Epithelial cell of proximal tubule (primary cell): ENCODE results near the gene OSBPL6. TPM values are rescaled to one million over a fixed set of nuclear protein-coding genes. Genes with fewer than 3 reads are reported as not detected.

Experiments
- DNase-seq: peaks from one replicate; pipeline ENCODE4 v3.0.0-alpha.2; 2011; ENCODE audit warnings: low read depth
- H3K4me3 ChIP-seq: 2 replicates; pipeline ENCODE4 v1.5.1; 2011; ENCODE audit warnings: low read depth, mild to moderate bottlenecking, low read length
- CTCF ChIP-seq: conservative IDR thresholded peaks from 2 replicates; pipeline ENCODE4 v1.5.1; 2012; ENCODE audit warnings: low read depth, mild to moderate bottlenecking, low read length
- total RNA-seq: library from RNA; depleted of rRNA; stranded (reverse); fragments of >200 nt; gene quantifications from 2 replicates; pipeline ENCODE4 v1.2.3, GENCODE V29; 2015

Gene OSBPL6
- total RNA-seq, 1 donor from 2014 or later, result 2.9 TPM

GRCh38 chr2:178304333-178304732 lies 110.0 kb downstream of the OSBPL6 start:
- no peak overlapping the region for H3K4me3 ChIP-seq
- no peak for DNase-seq
- TF ChIP-seq CTCF, result no peak

- peak; percentile 80 for TF ChIP-seq CTCF
- DNase-seq, result no peak
- H3K4me3 ChIP-seq, result no peak overlapping the region
Measured at GRCh38 chr2:178306352-178307073, 112.2 kb downstream of the OSBPL6 start.

- TF ChIP-seq CTCF, result no peak
- H3K4me3 ChIP-seq, result no peak overlapping the region
- no peak for DNase-seq
Measured at GRCh38 chr2:178307650-178308049, 113.3 kb downstream of the OSBPL6 start.

GRCh38 chr2:178309541-178309940 lies 115.2 kb downstream of the OSBPL6 start:
- H3K4me3 ChIP-seq, result no peak overlapping the region
- DNase-seq, result no peak
- no peak for TF ChIP-seq CTCF

GRCh38 chr2:178315078-178315477 lies 120.8 kb downstream of the OSBPL6 start:
- no peak for TF ChIP-seq CTCF
- H3K4me3 ChIP-seq, result no peak overlapping the region
- no peak for DNase-seq

GRCh38 chr2:178315488-178315948 lies 121.2 kb downstream of the OSBPL6 start:
- no peak for TF ChIP-seq CTCF
- DNase-seq, result no peak
- H3K4me3 ChIP-seq, result no peak overlapping the region

GRCh38 chr2:178317811-178318210 lies 123.5 kb downstream of the OSBPL6 start:
- no peak for TF ChIP-seq CTCF
- H3K4me3 ChIP-seq, result no peak overlapping the region
- DNase-seq, result no peak
